Measurements from ENCODE around the gene KCNQ5.

DNA sequence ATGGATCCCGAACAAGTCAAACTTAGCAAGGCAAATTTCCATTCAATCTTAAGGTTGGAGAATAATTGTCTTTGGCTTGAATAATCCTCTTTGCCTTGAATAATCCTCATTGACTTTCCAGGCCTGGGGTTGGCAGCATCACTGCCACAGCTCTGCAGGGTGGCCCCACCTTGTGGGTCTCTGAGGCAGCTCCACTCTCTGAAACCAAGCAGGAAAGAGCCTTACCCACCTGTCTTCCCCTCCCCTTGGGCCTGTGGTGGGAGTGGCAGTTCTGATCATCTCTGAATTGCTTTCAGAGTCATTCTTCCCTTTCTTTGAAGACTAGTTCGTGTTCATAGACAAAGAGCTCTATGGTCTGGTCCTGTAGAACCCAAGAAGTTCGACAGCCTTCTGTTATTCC lies 47.5 kb downstream of the KCNQ5 start:
- no peak for TF ChIP-seq ZNF121 (CRISPR knock-in tag; IDR thresholded peaks at IDR 0.05)
- TF ChIP-seq ZNF219 (CRISPR knock-in tag; IDR thresholded peaks at IDR 0.05; ENCODE audit: borderline replicate concordance) = no peak
- TF ChIP-seq, protein P1, sequence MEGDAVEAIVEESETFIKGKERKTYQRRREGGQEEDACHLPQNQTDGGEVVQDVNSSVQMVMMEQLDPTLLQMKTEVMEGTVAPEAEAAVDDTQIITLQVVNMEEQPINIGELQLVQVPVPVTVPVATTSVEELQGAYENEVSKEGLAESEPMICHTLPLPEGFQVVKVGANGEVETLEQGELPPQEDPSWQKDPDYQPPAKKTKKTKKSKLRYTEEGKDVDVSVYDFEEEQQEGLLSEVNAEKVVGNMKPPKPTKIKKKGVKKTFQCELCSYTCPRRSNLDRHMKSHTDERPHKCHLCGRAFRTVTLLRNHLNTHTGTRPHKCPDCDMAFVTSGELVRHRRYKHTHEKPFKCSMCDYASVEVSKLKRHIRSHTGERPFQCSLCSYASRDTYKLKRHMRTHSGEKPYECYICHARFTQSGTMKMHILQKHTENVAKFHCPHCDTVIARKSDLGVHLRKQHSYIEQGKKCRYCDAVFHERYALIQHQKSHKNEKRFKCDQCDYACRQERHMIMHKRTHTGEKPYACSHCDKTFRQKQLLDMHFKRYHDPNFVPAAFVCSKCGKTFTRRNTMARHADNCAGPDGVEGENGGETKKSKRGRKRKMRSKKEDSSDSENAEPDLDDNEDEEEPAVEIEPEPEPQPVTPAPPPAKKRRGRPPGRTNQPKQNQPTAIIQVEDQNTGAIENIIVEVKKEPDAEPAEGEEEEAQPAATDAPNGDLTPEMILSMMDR (IDR thresholded peaks at IDR 0.05) = no peak
- TF ChIP-seq, protein P2, sequence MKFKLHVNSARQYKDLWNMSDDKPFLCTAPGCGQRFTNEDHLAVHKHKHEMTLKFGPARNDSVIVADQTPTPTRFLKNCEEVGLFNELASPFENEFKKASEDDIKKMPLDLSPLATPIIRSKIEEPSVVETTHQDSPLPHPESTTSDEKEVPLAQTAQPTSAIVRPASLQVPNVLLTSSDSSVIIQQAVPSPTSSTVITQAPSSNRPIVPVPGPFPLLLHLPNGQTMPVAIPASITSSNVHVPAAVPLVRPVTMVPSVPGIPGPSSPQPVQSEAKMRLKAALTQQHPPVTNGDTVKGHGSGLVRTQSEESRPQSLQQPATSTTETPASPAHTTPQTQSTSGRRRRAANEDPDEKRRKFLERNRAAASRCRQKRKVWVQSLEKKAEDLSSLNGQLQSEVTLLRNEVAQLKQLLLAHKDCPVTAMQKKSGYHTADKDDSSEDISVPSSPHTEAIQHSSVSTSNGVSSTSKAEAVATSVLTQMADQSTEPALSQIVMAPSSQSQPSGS (CRISPR knock-in tag; IDR thresholded peaks at IDR 0.05; ENCODE audit: borderline replicate concordance, low read depth) = no peak
- no peak for TF ChIP-seq CBFB (CRISPR knock-in tag; IDR thresholded peaks at IDR 0.05; ENCODE audit: low read depth)
- TF ChIP-seq FOXK1 (CRISPR knock-in tag; IDR thresholded peaks at IDR 0.05) = no peak
- no peak for TF ChIP-seq NFE2L1 (CRISPR knock-in tag; IDR thresholded peaks at IDR 0.05)
- TF ChIP-seq NFYB (CRISPR knock-in tag; conservative IDR thresholded peaks at IDR 0.05; ENCODE audit: low read depth) = no peak
- TF ChIP-seq, protein P3, sequence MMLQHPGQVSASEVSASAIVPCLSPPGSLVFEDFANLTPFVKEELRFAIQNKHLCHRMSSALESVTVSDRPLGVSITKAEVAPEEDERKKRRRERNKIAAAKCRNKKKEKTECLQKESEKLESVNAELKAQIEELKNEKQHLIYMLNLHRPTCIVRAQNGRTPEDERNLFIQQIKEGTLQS (CRISPR knock-in tag; conservative IDR thresholded peaks at IDR 0.05) = no peak
- TF ChIP-seq ZNF232 (CRISPR knock-in tag; IDR thresholded peaks at IDR 0.05) = no peak

All from WTC11 (cell line).